ENCODE data around the gene ASB8. TPM values are rescaled to one million over a fixed set of nuclear protein-coding genes. Genes with fewer than 3 reads are reported as not detected.

Gene ASB8
- total and polyA plus RNA-seq, 12 donors: 24.9 to 103 (median 83.7) TPM

DNA sequence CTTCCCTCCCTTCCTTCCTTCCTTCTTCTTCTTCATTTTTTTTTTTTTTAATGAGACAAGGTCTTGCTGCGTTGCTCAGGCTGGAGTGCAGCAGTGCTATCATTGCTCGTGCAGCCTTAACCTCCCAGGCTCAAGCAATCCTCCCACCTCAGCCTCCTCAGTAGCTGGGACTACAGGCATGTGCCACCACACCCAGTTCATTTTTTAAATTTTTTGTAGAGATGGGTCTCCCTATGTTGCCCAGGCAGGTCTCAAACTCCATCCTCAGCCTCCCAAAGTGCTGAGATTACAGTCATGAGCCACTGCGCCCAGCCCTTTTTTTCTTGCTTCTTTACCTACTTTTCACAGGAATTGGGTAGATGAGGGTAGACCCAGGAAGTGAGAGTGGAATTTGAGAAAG, 44.2 kb upstream of the ASB8 start:
- TF ChIP-seq, protein P1, sequence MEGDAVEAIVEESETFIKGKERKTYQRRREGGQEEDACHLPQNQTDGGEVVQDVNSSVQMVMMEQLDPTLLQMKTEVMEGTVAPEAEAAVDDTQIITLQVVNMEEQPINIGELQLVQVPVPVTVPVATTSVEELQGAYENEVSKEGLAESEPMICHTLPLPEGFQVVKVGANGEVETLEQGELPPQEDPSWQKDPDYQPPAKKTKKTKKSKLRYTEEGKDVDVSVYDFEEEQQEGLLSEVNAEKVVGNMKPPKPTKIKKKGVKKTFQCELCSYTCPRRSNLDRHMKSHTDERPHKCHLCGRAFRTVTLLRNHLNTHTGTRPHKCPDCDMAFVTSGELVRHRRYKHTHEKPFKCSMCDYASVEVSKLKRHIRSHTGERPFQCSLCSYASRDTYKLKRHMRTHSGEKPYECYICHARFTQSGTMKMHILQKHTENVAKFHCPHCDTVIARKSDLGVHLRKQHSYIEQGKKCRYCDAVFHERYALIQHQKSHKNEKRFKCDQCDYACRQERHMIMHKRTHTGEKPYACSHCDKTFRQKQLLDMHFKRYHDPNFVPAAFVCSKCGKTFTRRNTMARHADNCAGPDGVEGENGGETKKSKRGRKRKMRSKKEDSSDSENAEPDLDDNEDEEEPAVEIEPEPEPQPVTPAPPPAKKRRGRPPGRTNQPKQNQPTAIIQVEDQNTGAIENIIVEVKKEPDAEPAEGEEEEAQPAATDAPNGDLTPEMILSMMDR (IDR thresholded peaks at IDR 0.05): no peak
- 94 to 100% methylated on average over 3 of the region's 3 CpGs for WGBS, 2 donors
- peaks cover 0 to 32% (median 2%) of the 10 kb centered on the region in 11 donors for H3K9me3 ChIP-seq
- H3K4me3 ChIP-seq: no peak overlapping the region
- H3K27me3 ChIP-seq: no peaks in the 10 kb centered on the region
- H3K4me1 ChIP-seq: peaks cover 0 to 36% (median 22%) of the 10 kb centered on the region in 9 donors
- ATAC-seq (no peak), DNase-seq (no peak)
- intact Hi-C loops (cut with DNase I): loop anchor here in 1 of 10 donors (5.0 kb wide), 1 partner anchor 151 kb away; the partner anchor contains the start of gene ZNF641
- peaks cover 0 to 34% (median 0%) of the 10 kb centered on the region in 9 donors for H3K36me3 ChIP-seq
- no peak overlapping the region for H3K27ac ChIP-seq

DNA sequence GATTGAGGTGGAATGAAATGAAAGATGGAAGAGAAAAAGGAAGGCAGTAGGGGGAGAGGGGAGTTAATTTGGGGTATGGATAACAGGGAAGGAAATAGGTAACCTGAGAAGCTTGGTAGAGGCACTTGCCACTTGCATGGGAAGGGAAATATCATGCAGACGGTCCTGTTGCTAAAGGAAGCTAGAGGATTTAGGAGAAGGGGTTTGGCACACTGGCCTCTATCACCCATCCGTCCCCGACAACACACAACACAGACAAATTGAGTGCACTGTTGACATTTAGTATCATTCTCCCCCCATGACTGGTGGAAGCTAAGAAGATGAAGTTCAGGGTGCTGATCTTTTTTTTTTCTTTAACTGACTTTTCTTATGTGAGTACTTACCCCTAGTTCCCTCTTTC, 43.8 kb upstream of the ASB8 start:
- peaks cover 0 to 30% (median 0%) of the 10 kb centered on the region in 9 donors for H3K36me3 ChIP-seq
- peaks cover 0 to 36% (median 22%) of the 10 kb centered on the region in 9 donors for H3K4me1 ChIP-seq
- TF ChIP-seq, protein P1 (IDR thresholded peaks at IDR 0.05): no peak
- H3K27ac ChIP-seq: peak overlapping the region in 1 of 10 donors; percentile 100
- 88 to 91% methylated on average over 3 of the region's 3 CpGs for WGBS, 2 donors
- intact Hi-C loops (cut with DNase I): loop anchor here in 1 of 10 donors (5.0 kb wide), 1 partner anchor 151 kb away; the partner anchor contains the start of gene ZNF641
- DNase-seq: no peak
- H3K9me3 ChIP-seq: peaks cover 0 to 28% (median 0%) of the 10 kb centered on the region in 11 donors
- ATAC-seq: no peak
- H3K27me3 ChIP-seq: no peaks in the 10 kb centered on the region
- no peak overlapping the region for H3K4me3 ChIP-seq

DNA sequence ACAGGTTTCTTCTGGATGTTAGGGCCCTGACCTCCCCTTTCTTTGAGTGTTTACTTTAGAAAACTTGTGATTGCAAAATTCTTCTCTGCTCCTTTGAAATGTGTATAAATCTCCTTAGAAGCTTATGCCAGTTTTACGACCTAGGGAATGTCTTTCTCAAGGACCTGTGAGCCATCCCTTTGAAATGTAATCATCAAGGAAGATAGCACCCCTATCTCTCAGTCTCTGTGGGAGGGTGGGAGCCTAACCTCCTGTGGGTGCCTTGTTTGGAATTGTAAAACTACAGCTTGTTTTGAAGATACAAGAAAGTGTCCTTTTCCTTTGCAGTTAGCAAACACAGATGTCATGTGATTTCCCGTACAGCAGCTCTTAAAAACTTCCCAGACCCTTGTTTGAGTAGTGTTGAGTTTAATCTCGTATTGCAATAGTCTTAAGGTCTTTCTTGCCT, 42.5 kb upstream of the ASB8 start:
- Histone ChIP-seq H3K4me1 (peaks cover 0 to 36% (median 22%) of the 10 kb centered on the region in 9 donors), H3K27ac (peak overlapping the region in 9 of 10 donors; percentile 97 to 100 (median 100)), H3K36me3 (peaks cover 0 to 17% (median 0%) of the 10 kb centered on the region in 9 donors), H3K27me3 (peaks cover 0 to 3% (median 0%) of the 10 kb centered on the region in 7 donors), H3K9me3 (peaks cover 0 to 15% (median 0%) of the 10 kb centered on the region in 11 donors), H3K4me3 (peak overlapping the region in 7 of 10 donors; percentile 67 to 97 (median 83))
- intact Hi-C loops (cut with DNase I): loop anchor here in 5 of 10 donors (5.0 to 10.0 kb wide), 5 partner anchors 115 to 415 kb away; partner anchors contain the start of gene ZNF641 (in 5 of the 5)
- TF ChIP-seq, protein P1 (IDR thresholded peaks at IDR 0.05): no peak
- 34 to 43% methylated on average over 3 of the region's 3 CpGs for WGBS, 2 donors
- no peak for ATAC-seq
- no peak for DNase-seq

DNA sequence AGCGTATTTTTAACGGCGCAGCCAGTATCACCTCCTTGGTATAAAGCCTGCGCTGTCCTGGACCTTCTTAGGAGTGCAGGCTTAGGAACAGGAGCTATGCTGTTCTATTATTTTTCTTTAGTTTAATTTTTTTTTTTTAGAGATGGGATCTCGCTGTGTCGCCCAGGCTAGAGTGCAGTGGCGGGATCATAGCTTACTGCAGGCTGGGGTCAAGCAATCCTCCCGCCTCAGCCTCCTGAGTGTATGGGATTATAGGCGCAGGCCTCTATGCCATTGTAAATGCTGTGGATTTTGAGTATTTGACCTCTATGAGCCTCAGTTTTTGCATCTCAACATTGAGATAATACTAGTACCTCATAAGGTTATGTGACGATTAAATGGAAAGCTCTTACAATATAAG, 41.7 kb upstream of the ASB8 start:
- intact Hi-C loops (cut with DNase I): loop anchor here in 4 of 10 donors (5.0 to 10.0 kb wide), 5 partner anchors 114 to 416 kb away; partner anchors contain the start of gene ZNF641 (in 4 of the 4)
- peak overlapping the region; percentile 89 to 100 (median 100) for H3K27ac ChIP-seq
- peak overlapping the region; percentile 38 to 97 (median 75) for H3K4me3 ChIP-seq
- peaks cover 0 to 36% (median 22%) of the 10 kb centered on the region in 9 donors for H3K4me1 ChIP-seq
- WGBS, 2 donors: 62 to 65% methylated on average over 10 of the region's 10 CpGs
- DNase-seq (no peak), ATAC-seq (peak in 1 of 8 donors; percentile 2)
- peaks cover 0 to 9% (median 0%) of the 10 kb centered on the region in 9 donors for H3K36me3 ChIP-seq
- TF ChIP-seq, protein P1 (IDR thresholded peaks at IDR 0.05): no peak
- H3K27me3 ChIP-seq: peaks cover 0 to 3% (median 0%) of the 10 kb centered on the region in 7 donors
- H3K9me3 ChIP-seq: peaks cover 0 to 7% (median 0%) of the 10 kb centered on the region in 11 donors

All from heart right ventricle (tissue), 16 donors.